ENCODE measurements around the gene ATAD5.
"Not testable (repeated sequence)": the region's sequence is repeated elsewhere in the genome, so short reads cannot be mapped to it uniquely, and the experiment has no call there.

DNA sequence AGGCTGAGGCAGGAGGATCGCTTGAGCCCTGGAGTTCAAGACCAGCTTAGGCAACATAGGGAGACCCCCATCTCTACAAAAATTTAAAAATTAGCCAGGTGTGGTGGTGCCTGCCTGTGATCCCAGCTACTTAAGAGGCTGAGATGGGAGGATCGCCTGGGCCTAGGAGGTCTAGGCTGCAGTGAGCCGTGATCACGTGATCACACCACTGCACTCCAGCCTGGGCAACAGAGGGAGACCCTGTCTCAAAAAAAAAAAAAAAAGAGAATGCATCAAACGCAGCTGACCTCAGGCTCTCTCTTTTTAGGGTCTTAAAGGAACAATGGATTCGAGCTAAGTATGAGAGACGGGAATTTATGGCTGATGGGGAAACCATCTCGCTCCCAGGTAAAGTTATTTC is 99.8 kb downstream of the ATAD5 start:
- TF ChIP-seq EZH2phosphoT487 (IDR thresholded peaks at IDR 0.05; ENCODE audit: borderline replicate concordance, low read length); EZH2 (IDR thresholded peaks at IDR 0.05; ENCODE audit: low read length, unreplicated experiment): not testable (repeated sequence)
- TF ChIP-seq, protein P1, sequence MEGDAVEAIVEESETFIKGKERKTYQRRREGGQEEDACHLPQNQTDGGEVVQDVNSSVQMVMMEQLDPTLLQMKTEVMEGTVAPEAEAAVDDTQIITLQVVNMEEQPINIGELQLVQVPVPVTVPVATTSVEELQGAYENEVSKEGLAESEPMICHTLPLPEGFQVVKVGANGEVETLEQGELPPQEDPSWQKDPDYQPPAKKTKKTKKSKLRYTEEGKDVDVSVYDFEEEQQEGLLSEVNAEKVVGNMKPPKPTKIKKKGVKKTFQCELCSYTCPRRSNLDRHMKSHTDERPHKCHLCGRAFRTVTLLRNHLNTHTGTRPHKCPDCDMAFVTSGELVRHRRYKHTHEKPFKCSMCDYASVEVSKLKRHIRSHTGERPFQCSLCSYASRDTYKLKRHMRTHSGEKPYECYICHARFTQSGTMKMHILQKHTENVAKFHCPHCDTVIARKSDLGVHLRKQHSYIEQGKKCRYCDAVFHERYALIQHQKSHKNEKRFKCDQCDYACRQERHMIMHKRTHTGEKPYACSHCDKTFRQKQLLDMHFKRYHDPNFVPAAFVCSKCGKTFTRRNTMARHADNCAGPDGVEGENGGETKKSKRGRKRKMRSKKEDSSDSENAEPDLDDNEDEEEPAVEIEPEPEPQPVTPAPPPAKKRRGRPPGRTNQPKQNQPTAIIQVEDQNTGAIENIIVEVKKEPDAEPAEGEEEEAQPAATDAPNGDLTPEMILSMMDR (conservative IDR thresholded peaks at IDR 0.05; ENCODE audit: low read depth, low read length), result not testable (repeated sequence)
